ENCODE data around the gene ANO1.

ANO1 gene

GRCh38 chr11:70092959-70093715 is 15.0 kb downstream of the ANO1 start (continued):
- TF ChIP-seq PATZ1 (CRISPR knock-in tag; IDR thresholded peaks at IDR 0.05; ENCODE audit: borderline replicate concordance) (no peak), CREB5 (CRISPR knock-in tag; IDR thresholded peaks at IDR 0.05; ENCODE audit: low read depth) (no peak), POU6F1 (CRISPR knock-in tag; IDR thresholded peaks at IDR 0.05; ENCODE audit: borderline replicate concordance, low read depth) (no peak), RARB (CRISPR knock-in tag; IDR thresholded peaks at IDR 0.05) (no peak)

- TF ChIP-seq ZNF70 (CRISPR knock-in tag; IDR thresholded peaks at IDR 0.05) = no peak
- no peak for TF ChIP-seq TOX (CRISPR knock-in tag; IDR thresholded peaks at IDR 0.05; ENCODE audit: borderline replicate concordance)
- no peak for TF ChIP-seq POU6F1 (CRISPR knock-in tag; IDR thresholded peaks at IDR 0.05; ENCODE audit: borderline replicate concordance, low read depth)
- TF ChIP-seq PATZ1 (CRISPR knock-in tag; IDR thresholded peaks at IDR 0.05; ENCODE audit: borderline replicate concordance) = no peak
- no peak for TF ChIP-seq OSR1 (CRISPR knock-in tag; IDR thresholded peaks at IDR 0.05)
- TF ChIP-seq TSHZ2 (CRISPR knock-in tag; IDR thresholded peaks at IDR 0.05) = no peak
- no peak for TF ChIP-seq ISL1 (CRISPR knock-in tag; IDR thresholded peaks at IDR 0.05)
- TF ChIP-seq ZC3H10 (CRISPR knock-in tag; IDR thresholded peaks at IDR 0.05) = no peak
- ATAC-seq = no peak
Observed at GRCh38 chr11:70095541-70096252, 17.6 kb downstream of the ANO1 start.

GRCh38 chr11:70097783-70098563 is 19.9 kb downstream of the ANO1 start:
- no peak for ATAC-seq
- TF ChIP-seq RARB (CRISPR knock-in tag; IDR thresholded peaks at IDR 0.05) = no peak
- TF ChIP-seq TOX (CRISPR knock-in tag; IDR thresholded peaks at IDR 0.05; ENCODE audit: borderline replicate concordance) = no peak
- TF ChIP-seq ZNF8 (CRISPR knock-in tag; IDR thresholded peaks at IDR 0.05) = no peak
- no peak for TF ChIP-seq ESRRG (CRISPR knock-in tag; IDR thresholded peaks at IDR 0.05)
- no peak for TF ChIP-seq TCF4 (CRISPR knock-in tag; IDR thresholded peaks at IDR 0.05; ENCODE audit: borderline replicate concordance)
- no peak for TF ChIP-seq TSHZ2 (CRISPR knock-in tag; IDR thresholded peaks at IDR 0.05)
- TF ChIP-seq CSDC2 (CRISPR knock-in tag; IDR thresholded peaks at IDR 0.05) = no peak
- no peak for TF ChIP-seq POU6F1 (CRISPR knock-in tag; IDR thresholded peaks at IDR 0.05; ENCODE audit: borderline replicate concordance, low read depth)
- TF ChIP-seq CREB5 (CRISPR knock-in tag; IDR thresholded peaks at IDR 0.05; ENCODE audit: low read depth) = no peak
- no peak for TF ChIP-seq ZFP3 (CRISPR knock-in tag; IDR thresholded peaks at IDR 0.05)

Measured in SK-N-SH treated with all-trans-retinoic acid at 6 μM for 48 hours (cell line).